ENCODE results near the gene SLC25A45.
"Not testable (repeated sequence)": the region's sequence is repeated elsewhere in the genome, so short reads cannot be mapped to it uniquely, and the experiment has no call there.

The SLC25A45 gene

DNA sequence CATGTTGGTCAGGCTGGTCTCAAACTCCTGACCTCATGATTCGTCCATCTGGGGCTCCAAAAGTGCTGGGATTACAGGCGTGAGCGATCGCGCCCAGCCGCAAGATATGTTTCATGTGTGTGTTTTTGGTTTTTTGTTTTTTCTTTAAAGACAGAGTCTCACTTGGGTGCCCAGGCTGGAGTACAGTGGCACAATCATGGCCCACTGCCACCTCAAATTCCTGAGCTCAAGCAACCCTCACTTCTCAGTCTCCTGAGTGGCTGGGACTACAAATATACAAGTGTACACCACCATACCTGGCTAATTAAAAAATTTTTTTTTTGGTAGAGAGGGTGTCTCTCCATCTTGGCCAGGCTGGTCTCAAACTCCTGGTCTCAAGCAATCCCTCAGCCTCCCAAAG lies 19.5 kb downstream of the SLC25A45 start:
- DNase-seq (ENCODE audit: low read depth in 2 of 2): no peak

DNA sequence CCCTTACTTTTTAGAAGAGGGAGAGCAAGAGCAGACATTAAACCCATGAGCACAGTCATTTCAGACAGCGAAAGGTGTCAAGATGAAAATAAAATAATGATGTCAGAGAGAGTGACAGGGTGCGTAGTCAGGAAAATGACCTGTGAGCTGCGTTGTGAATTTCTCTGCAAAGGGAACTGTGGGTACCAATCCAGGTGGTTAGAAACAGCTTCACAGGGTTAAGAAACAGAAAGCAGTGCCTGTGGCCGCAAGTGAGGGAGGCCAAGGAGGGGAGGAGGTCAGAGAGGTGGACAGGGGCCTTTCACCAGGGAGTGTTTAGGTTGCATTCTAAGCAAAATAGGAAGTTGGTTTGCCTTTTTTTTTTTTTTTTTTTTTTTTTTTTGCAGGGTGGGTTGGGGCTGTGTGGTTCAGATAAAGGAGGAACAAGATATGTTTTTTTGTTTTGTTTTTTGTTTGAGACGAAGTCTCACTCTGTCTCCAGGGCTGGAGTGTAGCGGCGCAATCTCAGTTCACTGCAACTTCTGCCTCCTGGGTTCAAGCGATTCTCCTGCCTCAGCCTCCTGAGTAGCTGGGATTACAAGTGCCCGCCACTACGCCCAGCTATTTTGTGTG lies 20.0 kb downstream of the SLC25A45 start:
- DNase-seq (ENCODE audit: low read depth in 2 of 2): no peak

DNA sequence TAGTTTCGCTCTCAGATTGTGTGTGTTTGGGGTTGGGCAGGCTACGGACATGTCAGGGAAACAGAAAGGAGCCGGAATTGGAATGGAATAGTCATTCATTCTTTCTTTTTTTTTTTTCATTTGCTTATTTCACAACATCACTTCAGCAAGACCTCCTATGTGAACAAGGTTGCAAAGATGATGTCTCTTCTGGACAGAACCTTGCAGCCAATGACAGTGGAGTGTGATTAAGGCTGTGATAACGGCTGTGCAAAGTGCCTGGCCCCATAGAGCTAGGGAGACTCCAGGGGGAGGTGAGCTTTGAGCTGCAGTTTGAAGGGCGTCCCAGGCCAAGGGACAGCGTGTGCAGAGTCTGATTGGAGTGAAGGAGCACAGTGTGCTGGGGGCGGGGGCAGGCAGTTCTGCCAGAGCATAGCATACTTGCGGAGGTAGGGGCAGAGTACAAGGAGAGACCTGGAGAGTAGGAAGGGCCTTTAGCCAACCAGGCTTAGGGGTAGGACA lies 24.5 kb downstream of the SLC25A45 start:
- DNase-seq (ENCODE audit: low read depth in 2 of 2): no peak

- no peak for DNase-seq (ENCODE audit: low read depth in 2 of 2)
These were observed 26.0 kb downstream of the SLC25A45 start for GRCh38 chr11:65356394-65356972.

GRCh38 chr11:65355776-65356393 lies 26.6 kb downstream of the SLC25A45 start:
- DNase-seq (ENCODE audit: low read depth in 2 of 2): no peak

DNA sequence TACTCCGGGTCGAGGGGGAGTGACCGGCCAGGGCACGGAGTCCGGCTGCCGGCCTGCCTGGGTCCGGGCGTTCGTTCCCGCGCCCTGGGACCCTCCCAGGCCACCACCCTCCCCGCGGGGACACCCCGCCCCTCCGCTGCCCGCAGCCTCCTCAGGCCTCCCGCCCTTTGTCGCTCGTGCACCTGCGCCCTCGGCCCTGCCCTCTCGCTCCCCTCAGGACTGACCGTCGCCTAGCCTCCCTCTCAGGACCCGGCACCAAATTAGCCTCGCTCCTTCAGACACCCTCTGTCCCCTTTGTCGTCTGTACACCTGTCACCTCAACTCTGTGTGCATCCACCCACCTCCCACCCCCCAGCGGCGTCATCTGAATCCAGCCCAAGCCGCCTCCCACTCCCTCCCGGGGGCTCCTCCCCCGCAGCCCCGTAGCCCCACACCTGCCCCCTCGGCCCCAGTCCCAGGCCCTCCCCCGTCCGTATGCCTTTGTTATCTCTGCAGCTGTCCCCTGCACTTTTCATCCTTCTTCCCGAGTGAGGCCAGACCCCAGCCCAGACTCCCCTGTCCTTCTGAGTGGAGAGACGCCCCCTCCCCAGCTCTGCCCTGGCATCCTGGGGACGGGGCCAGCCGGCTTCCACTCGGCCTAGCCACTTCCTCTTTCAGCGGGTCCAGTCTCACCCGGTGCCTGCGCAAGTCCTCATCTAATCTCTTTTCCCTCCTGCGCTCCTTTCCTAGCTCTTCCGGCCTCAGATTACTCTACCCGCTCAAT lies 27.3 kb downstream of the SLC25A45 start:
- peak; percentile 34 to 46 for DNase-seq (ENCODE audit: low read depth in 2 of 2)

DNA sequence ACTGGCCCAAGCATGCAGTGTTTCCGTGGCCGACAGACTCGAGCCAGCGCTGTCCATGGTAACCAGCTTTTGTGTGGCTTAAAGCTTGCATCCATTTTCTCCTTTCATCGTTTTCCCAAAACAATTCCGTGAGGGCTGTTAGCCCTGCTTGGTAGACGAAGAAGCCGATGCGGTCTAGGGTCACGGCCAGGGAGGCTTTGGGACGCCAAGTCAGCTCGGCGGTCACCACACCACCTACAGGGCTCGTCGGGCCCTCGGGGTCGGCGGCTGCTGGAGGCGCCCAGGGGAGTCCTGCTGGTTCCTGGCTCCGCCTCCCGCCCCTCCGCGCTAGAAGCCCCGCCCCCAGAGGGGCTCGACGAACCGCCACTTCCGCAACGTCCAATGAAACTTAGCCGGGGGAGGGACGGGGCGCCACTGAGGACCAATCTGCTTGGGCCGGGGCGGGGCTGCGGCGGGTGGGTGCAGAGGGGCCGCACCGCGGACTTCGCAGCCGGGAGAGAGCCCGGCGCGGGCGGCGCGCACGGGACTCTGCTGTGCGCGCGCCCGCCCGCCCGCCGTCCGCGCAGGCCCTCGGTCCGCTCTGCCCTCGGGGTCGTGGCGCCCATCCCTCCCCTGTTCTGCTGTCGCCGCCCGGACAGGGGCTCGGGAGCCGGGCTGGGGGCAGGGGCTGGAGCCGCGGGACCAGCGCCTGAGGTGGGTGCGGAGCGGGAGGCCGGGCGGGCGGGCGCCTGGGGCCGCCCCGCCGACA lies 28.0 kb downstream of the SLC25A45 start, which contains the start of gene TIGD3:
Gene TIGD3 (plus strand): TSS at position 487 of the 748 bp plus-strand sequence. CDS start 1,058 bp downstream, outside the sequence.
- DNase-seq (ENCODE audit: low read depth in 2 of 2): peak; percentile 91 to 94

GRCh38 chr11:65353900-65354264 lies 28.6 kb downstream of the SLC25A45 start:
- DNase-seq (ENCODE audit: low read depth in 2 of 2): no peak

DNA sequence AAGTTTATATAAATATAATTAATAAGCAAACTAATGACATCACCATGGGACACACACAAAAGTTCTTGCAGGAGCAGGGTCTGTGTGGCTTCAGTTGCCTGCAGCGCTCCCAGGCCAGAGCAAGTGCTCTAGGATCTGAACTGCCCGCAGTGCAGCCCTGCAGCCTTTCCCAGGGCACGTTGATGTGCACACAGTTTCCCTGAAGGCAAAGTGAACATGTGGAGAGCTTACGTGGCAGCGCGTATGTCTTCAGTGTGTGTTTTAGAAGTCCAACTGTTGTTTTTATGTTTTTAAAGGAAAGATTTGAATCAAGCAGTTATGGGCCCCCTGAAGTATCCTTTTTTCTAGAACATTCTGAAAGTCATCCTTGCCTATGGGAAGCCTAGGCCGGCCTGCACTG lies 29.1 kb downstream of the SLC25A45 start:
- DNase-seq (ENCODE audit: low read depth in 2 of 2): no peak

- DNase-seq (ENCODE audit: low read depth in 2 of 2): no peak
These were observed 29.7 kb downstream of the SLC25A45 start for GRCh38 chr11:65352783-65353182.

DNA sequence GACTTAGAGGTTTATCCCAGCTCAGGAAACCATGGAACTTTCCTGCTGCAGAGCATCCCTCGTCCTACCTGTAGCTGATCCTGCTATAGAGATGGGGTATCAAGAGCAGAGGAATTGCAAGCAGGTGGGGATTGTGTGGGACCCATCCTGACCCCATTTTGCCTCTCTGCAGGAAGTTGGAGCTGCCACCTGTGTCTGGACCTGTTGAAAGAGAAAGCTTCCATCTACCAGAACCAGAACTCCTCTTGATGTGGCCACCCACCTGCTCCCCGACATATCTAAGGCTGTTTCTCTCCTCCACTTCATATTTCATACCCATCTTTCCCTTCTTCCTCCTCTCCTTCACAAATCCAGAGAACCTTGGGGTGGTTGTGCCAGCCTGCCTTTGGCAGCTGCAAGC lies 30.9 kb downstream of the SLC25A45 start:
- DNase-seq (ENCODE audit: low read depth in 2 of 2): no peak

- no peak for DNase-seq (ENCODE audit: low read depth in 2 of 2)
These were observed 40.6 kb downstream of the SLC25A45 start for GRCh38 chr11:65341856-65342255.

DNA sequence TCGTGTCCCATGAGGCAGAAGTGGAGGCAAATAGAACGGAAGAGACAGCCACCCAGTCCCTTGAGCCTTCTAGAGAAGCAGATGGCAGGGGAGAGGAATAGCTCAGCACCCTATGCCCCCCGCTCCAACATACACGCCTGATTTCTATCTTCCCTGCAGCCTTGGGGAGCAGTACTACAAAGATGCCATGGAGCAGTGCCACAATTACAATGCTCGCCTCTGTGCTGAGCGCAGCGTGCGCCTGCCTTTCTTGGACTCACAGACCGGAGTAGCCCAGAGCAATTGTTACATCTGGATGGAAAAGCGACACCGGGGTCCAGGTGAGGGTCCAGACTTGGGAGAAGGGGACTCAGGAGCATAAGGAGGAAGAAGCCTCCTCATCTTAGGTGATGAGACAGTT lies 42.2 kb downstream of the SLC25A45 start:
- DNase-seq (ENCODE audit: low read depth in 2 of 2): no peak

GRCh38 chr11:65338676-65339075 lies 43.8 kb downstream of the SLC25A45 start:
- no peak for DNase-seq (ENCODE audit: low read depth in 2 of 2)

DNA sequence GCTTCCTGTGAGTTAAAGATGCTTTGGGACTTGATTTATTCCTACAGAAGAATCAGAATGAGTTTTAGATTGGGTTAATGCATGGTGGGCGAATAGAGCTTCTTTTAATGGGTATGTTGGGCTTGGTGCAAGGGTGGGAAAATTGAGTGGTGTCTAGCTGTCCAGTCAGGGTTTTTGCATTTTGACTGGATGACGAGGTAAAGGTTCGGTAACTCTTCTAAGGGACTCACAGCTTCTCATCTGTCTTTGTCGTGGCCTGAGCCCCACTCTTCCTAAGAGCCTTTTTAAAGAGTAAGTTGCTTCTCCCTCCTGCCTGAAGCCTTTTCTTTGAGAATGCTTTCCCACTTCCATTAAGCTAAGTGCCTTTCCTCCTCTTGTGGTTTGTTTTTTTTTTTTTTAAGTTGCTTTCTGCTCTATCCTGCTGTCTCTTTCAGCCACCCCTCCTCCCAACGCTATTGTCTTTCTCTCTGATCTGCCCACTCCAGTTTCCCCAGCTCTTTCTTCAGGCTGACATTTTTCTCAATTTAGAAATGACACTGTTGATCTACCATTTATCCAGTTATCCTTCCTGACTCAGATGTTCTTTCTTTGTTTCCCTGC lies 47.6 kb downstream of the SLC25A45 start:
- DNase-seq (ENCODE audit: low read depth in 2 of 2): no peak

- not testable (repeated sequence) for DNase-seq (ENCODE audit: low read depth in 2 of 2)
These were observed 49.9 kb downstream of the SLC25A45 start for GRCh38 chr11:65332591-65332990.

DNA sequence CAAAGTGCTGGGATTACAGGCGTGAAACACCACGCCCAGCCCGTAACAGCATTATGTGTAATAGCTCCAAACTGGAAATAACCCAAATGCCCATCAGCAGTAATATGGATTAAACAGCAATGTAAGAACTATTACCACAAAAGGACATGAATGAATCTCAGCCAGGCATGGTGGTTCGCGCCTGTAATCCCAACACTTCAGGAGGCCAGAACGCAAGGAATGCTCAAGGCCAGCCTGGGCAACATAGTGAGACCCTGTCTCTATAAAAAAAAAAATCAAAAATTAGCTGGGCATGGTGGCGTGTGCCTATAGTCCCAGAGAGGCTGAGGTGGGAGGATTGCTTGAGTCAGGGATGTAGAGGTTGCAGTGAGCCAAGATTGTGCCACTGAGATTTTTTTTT lies 51.9 kb downstream of the SLC25A45 start:
- no peak for DNase-seq (ENCODE audit: low read depth in 2 of 2)

DNA sequence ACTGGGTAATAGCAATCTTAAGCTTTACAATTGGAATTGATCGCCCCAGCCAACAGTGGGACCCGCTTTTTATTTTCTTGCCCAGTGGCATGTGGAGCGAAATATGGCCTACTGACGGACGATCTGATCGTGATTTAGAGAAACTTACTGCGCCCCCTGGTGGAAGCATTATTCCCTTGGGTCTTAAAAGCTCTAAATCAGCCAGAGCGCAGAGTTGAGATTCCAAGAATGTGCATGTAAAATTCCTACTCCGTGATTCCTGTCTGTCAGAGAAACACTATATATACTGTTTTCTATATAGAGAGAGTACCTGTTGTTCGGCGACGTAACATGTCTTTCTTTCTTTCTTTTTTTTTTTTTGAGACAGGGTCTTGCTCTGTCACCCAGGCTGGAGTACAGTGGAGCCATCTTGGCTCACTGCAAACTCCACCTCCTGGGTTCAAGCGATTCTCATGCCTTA lies 52.5 kb downstream of the SLC25A45 start:
- DNase-seq (ENCODE audit: low read depth in 2 of 2): peak; percentile 32 to 71

DNA sequence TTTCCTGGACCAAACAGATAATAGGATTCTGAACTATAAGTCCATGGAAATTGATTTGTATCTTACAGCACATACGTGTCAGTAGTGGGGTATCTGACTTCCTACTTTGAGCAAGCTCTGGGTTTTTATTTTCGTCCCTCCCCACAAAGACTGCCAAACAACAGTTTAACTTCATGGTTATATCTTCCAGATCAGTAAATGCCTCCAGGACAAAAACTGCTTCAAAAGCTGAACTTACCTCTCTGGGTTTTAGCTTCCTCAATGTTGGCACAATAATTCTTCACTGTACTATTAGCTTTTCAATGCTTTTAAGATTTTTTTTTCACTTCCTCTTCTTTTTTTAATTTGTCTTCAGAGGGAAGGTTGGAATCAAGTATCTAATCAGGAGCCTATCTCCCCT lies 53.0 kb downstream of the SLC25A45 start:
- no peak for DNase-seq (ENCODE audit: low read depth in 2 of 2)

DNA sequence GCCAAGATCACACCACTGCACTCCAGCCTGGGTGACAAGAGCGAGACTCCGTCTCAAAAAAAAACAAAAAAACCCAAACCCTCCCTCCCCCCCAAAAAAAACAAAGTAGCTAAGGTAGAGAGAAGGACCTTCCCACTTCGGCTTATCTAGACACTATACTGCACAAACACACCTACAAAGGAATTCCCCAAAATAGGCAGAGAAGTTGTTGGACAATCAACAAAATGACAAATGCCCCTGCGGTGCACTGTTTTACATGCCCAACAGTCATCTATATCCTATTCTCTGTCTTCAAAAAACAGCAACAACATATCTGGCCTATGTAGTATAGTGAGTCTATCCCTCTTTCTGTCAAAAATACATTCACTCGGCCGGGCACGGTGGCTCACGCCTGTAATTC lies 55.4 kb downstream of the SLC25A45 start:
- no peak for DNase-seq (ENCODE audit: low read depth in 2 of 2)

- DNase-seq (ENCODE audit: low read depth in 2 of 2): no peak
These were observed 57.0 kb downstream of the SLC25A45 start for GRCh38 chr11:65325435-65325834.
